A549 (cell line): ENCODE measurements around the gene C2orf72.

Experiments used
- CBX8 ChIP-seq: fragments of 200-600 bp; sonication (generic); IDR thresholded peaks from 2 replicates; pipeline ENCODE4 v1.6.1; 2016
- CHD2 ChIP-seq: fragments of 150-350 bp; IDR thresholded peaks from 2 replicates; pipeline ENCODE4 v1.6.1; 2014; ENCODE audit warnings: low read length; ENCODE audit not compliant: partially characterized antibody
- EP300 ChIP-seq, 2 experiments: fragments of >200 bp; sonication (Bioruptor Twin); formaldehyde crosslinking; IDR thresholded peaks; 2 replicates in 1 of 2; 3 replicates in 1 of 2; pipeline ENCODE4 v1.6.1; 2016 to 2017
- MAX ChIP-seq: IDR thresholded peaks from 2 replicates; pipeline ENCODE4 v1.6.1; 2012
- POLR2A ChIP-seq: IDR thresholded peaks from 2 replicates; pipeline ENCODE4 v1.6.1; 2012; ENCODE audit warnings: mild to moderate bottlenecking, low read length
- POLR2AphosphoS2 ChIP-seq: conservative IDR thresholded peaks from 2 replicates; pipeline ENCODE4 v1.6.1; 2012; ENCODE audit warnings: low read length, improper control_type of control experiment, inconsistent platforms
- RFX5 ChIP-seq: fragments of 450-650 bp; IDR thresholded peaks from 2 replicates; pipeline ENCODE4 v1.7.1; 2014; ENCODE audit warnings: antibody characterized with exemption, mild to moderate bottlenecking, moderate library complexity
- ZFP36 ChIP-seq: fragments of 450-650 bp; IDR thresholded peaks from 2 replicates; pipeline ENCODE4 v1.6.1; 2014; ENCODE audit warnings: borderline replicate concordance; ENCODE audit not compliant: partially characterized antibody
- ZSCAN20 ChIP-seq: fragments of 250-450 bp; sonication (Bioruptor Pico); IDR thresholded peaks from 2 replicates; pipeline ENCODE4 v1.8.0; 2022; ENCODE audit warnings: mild to moderate bottlenecking, moderate library complexity
- TF ChIP-seq, protein P1 (sequence below): fragments of >200 bp; sonication (Bioruptor Twin); formaldehyde crosslinking; IDR thresholded peaks from 3 replicates; pipeline ENCODE4 v1.5.1; 2016

DNA sequence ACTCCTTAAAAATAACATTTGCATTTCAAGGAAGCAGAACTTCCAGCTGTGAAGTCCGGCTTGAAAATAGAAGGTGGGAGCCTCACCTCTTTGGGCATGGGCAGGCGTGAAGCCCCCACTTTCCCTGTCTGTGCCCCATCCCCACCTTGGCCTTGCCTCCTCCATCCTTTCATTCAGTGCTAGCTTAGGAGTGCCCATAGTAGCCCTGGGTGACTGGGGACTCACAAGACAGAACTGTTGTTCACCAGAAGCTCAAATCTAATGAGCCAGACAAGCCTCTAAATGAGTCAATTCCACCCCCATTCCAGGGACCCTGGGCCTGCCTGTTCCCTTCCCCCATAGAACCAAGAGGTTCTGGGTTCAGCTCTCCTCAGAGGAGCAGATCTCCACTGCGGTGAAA is 21.4 kb upstream of the C2orf72 start:
- no peak for TF ChIP-seq POLR2A
- TF ChIP-seq CHD2: no peak
- no peak for TF ChIP-seq MAX
- TF ChIP-seq, protein P1, sequence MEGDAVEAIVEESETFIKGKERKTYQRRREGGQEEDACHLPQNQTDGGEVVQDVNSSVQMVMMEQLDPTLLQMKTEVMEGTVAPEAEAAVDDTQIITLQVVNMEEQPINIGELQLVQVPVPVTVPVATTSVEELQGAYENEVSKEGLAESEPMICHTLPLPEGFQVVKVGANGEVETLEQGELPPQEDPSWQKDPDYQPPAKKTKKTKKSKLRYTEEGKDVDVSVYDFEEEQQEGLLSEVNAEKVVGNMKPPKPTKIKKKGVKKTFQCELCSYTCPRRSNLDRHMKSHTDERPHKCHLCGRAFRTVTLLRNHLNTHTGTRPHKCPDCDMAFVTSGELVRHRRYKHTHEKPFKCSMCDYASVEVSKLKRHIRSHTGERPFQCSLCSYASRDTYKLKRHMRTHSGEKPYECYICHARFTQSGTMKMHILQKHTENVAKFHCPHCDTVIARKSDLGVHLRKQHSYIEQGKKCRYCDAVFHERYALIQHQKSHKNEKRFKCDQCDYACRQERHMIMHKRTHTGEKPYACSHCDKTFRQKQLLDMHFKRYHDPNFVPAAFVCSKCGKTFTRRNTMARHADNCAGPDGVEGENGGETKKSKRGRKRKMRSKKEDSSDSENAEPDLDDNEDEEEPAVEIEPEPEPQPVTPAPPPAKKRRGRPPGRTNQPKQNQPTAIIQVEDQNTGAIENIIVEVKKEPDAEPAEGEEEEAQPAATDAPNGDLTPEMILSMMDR: no peak
- no peak for TF ChIP-seq EP300 (IDR thresholded peaks at IDR 0.05)
- no peak for TF ChIP-seq ZSCAN20
- TF ChIP-seq CBX8: no peak
- TF ChIP-seq RFX5: no peak
- TF ChIP-seq ZFP36: no peak
- TF ChIP-seq POLR2AphosphoS2: no peak
